ENCODE data around the gene HEMK1. TPM values are rescaled to one million over a fixed set of nuclear protein-coding genes. Genes with fewer than 3 reads are reported as not detected.

HEMK1 gene
- total and polyA plus RNA-seq, 2 of the 8 experiments (the other 6 are each of a cell fraction or from before 2014, with no cell fraction given) = 9.7 to 10.6 TPM

DNA sequence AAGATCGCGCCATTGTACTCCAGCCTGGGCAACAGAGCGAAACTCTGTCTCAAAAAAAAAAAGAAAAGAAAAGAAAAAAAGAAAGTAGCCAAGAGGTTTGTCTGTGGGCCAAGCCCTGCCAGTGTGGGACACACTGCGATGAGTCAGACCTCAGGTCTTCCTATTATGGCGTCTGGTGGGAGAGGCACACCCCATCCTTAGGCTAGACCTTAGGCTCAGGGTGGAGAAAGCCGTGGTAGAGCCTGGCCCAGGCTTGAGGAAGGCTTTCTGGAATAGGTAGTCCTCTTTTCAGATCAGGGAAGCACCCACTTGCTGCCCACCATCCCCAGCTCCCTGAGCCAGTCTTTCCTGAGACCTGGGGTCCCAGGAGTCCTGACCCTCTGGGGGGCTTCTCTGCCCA lies 6.0 kb downstream of the HEMK1 start (continued):
- no peak for TF ChIP-seq TAF7 (optimal IDR thresholded peaks at IDR 0.05; ENCODE audit: borderline replicate concordance, low read depth, low read length)
